Measurements from ENCODE around the gene IER3. TPM values are rescaled to one million over a fixed set of nuclear protein-coding genes. Genes with fewer than 3 reads are reported as not detected.
"Not testable (repeated sequence)": the region's sequence is repeated elsewhere in the genome, so short reads cannot be mapped to it uniquely, and the experiment has no call there.

Gene IER3
- total RNA-seq, 1 donor from 2014 or later = 4.8 TPM

DNA sequence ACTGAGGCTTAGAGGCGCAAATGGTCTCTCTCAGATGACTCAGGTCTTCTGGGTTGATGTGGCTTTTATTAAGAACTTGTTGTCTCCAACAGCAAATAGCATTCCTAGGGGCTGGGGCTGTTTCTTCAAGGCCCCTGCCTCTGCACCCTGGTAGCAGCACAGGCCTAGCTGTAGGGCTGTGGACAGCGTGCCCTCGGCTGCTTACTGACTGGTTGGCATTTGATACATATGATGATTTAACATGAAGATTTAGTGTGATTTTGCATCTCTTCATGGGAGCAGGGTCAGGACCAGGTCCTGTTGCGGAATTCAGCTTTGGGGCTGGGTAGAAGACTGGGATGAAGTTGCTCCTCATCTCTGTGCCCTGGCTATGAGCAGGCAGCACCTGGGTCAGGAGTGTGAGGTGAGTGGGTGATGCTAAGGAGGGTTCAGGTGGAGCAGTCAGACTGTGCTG, 24.3 kb upstream of the IER3 start:
- peaks cover 10% of the 10 kb centered on the region for H3K27me3 Mint-ChIP-seq (ENCODE audit: unreplicated experiment)
- H3K4me1 Mint-ChIP-seq (ENCODE audit: unreplicated experiment) = peaks cover 42% of the 10 kb centered on the region
- no peaks in the 10 kb centered on the region for H3K9me3 Mint-ChIP-seq (ENCODE audit: unreplicated experiment)
- no peak for DNase-seq (ENCODE audit: low spot score)
- H3K27ac Mint-ChIP-seq (ENCODE audit: unreplicated experiment) = peak overlapping the region; percentile 48
- TF ChIP-seq, protein P1, sequence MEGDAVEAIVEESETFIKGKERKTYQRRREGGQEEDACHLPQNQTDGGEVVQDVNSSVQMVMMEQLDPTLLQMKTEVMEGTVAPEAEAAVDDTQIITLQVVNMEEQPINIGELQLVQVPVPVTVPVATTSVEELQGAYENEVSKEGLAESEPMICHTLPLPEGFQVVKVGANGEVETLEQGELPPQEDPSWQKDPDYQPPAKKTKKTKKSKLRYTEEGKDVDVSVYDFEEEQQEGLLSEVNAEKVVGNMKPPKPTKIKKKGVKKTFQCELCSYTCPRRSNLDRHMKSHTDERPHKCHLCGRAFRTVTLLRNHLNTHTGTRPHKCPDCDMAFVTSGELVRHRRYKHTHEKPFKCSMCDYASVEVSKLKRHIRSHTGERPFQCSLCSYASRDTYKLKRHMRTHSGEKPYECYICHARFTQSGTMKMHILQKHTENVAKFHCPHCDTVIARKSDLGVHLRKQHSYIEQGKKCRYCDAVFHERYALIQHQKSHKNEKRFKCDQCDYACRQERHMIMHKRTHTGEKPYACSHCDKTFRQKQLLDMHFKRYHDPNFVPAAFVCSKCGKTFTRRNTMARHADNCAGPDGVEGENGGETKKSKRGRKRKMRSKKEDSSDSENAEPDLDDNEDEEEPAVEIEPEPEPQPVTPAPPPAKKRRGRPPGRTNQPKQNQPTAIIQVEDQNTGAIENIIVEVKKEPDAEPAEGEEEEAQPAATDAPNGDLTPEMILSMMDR (IDR thresholded peaks at IDR 0.05; ENCODE audit: unreplicated experiment) = no peak
- no peaks in the 10 kb centered on the region for H3K36me3 Mint-ChIP-seq (ENCODE audit: low read depth, unreplicated experiment)
- H3K4me3 Mint-ChIP-seq (ENCODE audit: unreplicated experiment) = no peak overlapping the region

DNA sequence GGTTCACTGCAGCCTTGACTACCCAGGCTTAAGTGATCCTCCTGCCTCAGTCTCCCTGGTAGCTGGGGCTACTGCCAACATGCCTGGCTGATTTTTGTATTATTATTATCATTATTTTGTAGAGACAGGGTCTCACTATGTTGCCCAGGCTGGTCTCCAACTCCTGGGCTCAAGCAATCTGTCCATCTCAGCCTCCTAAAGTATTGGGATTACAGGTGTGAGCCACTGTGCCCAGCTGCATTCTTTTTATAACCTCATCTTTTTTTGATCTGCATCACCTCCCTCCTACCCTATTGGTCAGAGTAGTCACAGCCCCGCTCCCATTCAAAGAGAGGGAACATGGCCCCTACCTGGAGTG, 23.6 kb upstream of the IER3 start:
- TF ChIP-seq, protein P1 (IDR thresholded peaks at IDR 0.05; ENCODE audit: unreplicated experiment) = no peak
- H3K27ac Mint-ChIP-seq (ENCODE audit: unreplicated experiment) = no peak overlapping the region

DNA sequence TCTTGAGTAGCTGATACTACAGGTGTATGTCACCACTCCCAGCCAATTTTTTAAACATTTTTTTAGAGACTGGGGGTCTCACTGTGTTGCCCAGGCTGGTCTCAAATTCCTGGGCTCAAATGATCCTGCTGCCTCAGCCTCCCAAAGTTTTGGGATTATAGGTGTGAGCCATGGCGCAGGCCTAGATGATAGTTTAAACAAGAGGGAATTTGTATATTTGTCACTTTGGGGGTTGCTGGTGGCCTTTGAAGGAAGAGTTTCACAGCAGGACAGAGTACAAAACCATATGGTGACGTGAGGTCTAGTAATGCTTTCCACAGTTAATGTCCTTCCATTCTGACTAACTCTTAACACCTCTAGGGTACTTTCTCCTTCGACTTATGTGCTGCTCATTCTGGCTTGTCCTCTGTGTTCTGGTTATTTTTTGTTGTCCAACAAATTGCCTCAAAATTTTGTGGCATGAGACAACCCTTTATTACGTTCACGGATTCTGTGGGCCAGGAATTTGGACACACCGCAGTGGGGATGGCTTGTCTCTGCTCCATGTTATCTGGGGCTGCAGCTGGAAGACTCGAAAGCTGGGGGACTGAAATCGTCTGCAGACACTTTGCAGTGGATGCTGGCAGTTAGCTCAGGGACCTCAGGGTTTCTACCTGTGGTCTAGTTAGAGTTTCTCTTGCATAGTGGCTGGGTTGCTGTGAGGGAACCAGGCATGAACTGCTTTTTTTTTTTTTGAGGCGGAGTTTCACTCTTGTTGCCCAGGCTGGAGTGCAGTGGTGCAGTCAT, 23.0 kb upstream of the IER3 start:
- H3K27me3 Mint-ChIP-seq (ENCODE audit: unreplicated experiment) = peaks cover 10% of the 10 kb centered on the region
- H3K9me3 Mint-ChIP-seq (ENCODE audit: unreplicated experiment) = no peaks in the 10 kb centered on the region
- H3K4me1 Mint-ChIP-seq (ENCODE audit: unreplicated experiment) = peaks cover 48% of the 10 kb centered on the region
- TF ChIP-seq, protein P1 (IDR thresholded peaks at IDR 0.05; ENCODE audit: unreplicated experiment) = no peak
- no peak for DNase-seq (ENCODE audit: low spot score)
- H3K4me3 Mint-ChIP-seq (ENCODE audit: unreplicated experiment) = no peak overlapping the region
- no peaks in the 10 kb centered on the region for H3K36me3 Mint-ChIP-seq (ENCODE audit: low read depth, unreplicated experiment)
- no peak overlapping the region for H3K27ac Mint-ChIP-seq (ENCODE audit: unreplicated experiment)

More for the DNA sequence above, 23.6 kb upstream of the IER3 start:
- H3K27me3 Mint-ChIP-seq (ENCODE audit: unreplicated experiment) = peaks cover 10% of the 10 kb centered on the region
- DNase-seq (ENCODE audit: low spot score) = no peak
- no peaks in the 10 kb centered on the region for H3K36me3 Mint-ChIP-seq (ENCODE audit: low read depth, unreplicated experiment)
- no peak overlapping the region for H3K4me3 Mint-ChIP-seq (ENCODE audit: unreplicated experiment)
- no peaks in the 10 kb centered on the region for H3K9me3 Mint-ChIP-seq (ENCODE audit: unreplicated experiment)
- H3K4me1 Mint-ChIP-seq (ENCODE audit: unreplicated experiment) = peaks cover 48% of the 10 kb centered on the region

DNA sequence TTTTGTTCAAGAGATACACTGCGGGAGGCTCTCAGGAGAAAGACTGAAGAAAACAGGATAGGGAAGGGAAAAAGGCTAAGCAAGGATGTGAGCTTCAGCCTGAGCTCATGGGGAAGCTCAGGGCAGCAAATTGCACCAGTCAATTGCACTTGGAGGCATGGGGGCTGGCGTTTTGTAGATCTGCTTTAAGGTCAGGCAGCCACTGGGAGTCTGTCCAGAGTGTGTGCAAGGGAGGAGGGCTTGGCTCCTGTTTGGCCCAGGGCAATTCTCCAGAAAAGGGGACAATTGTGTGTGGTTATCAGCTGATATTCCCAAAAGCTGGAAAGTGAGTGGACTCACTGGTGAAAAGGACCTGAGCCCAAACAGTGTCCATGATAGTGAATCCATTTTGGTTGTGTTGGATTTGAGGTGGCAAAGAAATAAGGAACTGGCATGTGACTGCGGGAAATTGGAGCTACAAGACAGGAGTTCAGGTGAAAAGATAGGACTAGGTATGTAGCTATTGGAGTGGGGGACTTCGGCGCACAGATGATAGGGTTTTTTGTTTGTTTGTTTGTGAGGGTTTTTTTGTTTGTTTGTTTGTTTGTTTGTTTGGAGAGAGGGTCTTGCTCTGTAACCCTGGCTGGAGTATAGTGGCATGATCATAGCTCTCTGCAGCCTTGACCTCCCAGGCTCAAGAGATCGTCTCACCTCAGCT, 22.3 kb upstream of the IER3 start:
- Mint-ChIP-seq H3K36me3 (ENCODE audit: low read depth, unreplicated experiment) (no peaks in the 10 kb centered on the region), H3K27me3 (ENCODE audit: unreplicated experiment) (peaks cover 10% of the 10 kb centered on the region), H3K4me3 (ENCODE audit: unreplicated experiment) (peak overlapping the region; percentile 54), H3K9me3 (ENCODE audit: unreplicated experiment) (no peaks in the 10 kb centered on the region), H3K27ac (ENCODE audit: unreplicated experiment) (peak overlapping the region; percentile 71), H3K4me1 (ENCODE audit: unreplicated experiment) (peaks cover 48% of the 10 kb centered on the region)
- TF ChIP-seq, protein P1 (IDR thresholded peaks at IDR 0.05; ENCODE audit: unreplicated experiment) = no peak
- DNase-seq (ENCODE audit: low spot score) = no peak

DNA sequence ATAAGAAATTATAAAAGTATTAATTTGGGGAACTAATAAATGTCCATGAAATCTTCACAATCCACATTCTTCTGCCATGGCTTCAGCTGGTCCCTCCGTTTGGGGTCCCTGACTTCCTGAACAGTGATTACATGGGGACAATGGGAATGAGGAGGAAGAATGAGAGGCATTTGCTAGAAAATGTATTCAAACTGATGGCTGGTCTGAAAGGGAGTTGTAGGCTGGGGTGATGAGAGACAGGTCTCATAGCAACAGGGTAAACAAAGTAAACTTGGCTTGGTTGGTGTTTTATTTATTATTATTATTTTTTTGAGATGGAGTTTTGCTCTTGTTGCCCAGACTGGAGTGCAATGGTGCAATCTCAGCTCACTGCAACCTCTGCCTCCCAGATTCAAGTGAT, 21.1 kb upstream of the IER3 start:
- H3K27me3 Mint-ChIP-seq (ENCODE audit: unreplicated experiment); H3K36me3 Mint-ChIP-seq (ENCODE audit: low read depth, unreplicated experiment); H3K4me3 Mint-ChIP-seq (ENCODE audit: unreplicated experiment); DNase-seq (ENCODE audit: low spot score); H3K9me3 Mint-ChIP-seq (ENCODE audit: unreplicated experiment): not testable (repeated sequence)
- Mint-ChIP-seq H3K27ac (ENCODE audit: unreplicated experiment) (peak overlapping the region; percentile 52), H3K4me1 (ENCODE audit: unreplicated experiment) (peaks cover 44% of the 10 kb centered on the region)

DNA sequence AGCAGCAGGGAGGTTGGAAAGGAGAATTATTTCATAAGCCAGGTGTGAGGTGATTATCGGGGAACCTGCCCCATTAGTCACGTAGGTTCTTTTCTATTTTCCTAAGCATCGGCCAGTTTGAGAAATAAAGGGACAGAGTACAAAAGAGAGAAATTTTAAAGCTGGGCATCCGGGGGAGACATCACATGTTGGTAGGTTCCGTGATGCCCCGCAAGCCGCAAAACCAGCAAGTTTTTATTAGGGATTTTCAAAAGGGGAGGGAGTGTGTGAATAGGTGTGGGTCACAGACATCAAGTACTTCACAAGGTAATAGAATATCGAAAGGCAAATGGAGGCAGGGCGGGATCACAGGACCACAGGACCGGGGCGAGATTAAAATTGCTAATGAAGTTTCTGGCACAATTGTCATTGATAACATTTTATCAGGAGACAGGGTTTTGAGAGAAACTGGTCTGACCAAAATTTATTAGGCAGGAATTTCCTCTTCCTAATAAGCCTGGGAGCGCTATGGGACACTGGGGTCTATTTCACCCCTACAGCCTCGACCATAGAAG, 20.2 kb upstream of the IER3 start:
- H3K4me1 Mint-ChIP-seq (ENCODE audit: unreplicated experiment) = peaks cover 38% of the 10 kb centered on the region
- peak overlapping the region; percentile 90 for H3K27ac Mint-ChIP-seq (ENCODE audit: unreplicated experiment)
- H3K4me3 Mint-ChIP-seq (ENCODE audit: unreplicated experiment) = peak overlapping the region; percentile 9
- H3K27me3 Mint-ChIP-seq (ENCODE audit: unreplicated experiment); DNase-seq (ENCODE audit: low spot score); H3K9me3 Mint-ChIP-seq (ENCODE audit: unreplicated experiment); H3K36me3 Mint-ChIP-seq (ENCODE audit: low read depth, unreplicated experiment): not testable (repeated sequence)
